Measurements from ENCODE around the gene RASAL3.

The RASAL3 gene

GRCh38 chr19:15453906-15454860 is 10.2 kb downstream of the RASAL3 start:
- TF ChIP-seq CSRNP3 (CRISPR knock-in tag; IDR thresholded peaks at IDR 0.05), result no peak
- no peak for TF ChIP-seq BACH2 (CRISPR knock-in tag; IDR thresholded peaks at IDR 0.05; ENCODE audit: borderline replicate concordance)
- no peak for TF ChIP-seq ARNTL (CRISPR knock-in tag; IDR thresholded peaks at IDR 0.05; ENCODE audit: borderline replicate concordance, low read depth)
- TF ChIP-seq PATZ1 (CRISPR knock-in tag; IDR thresholded peaks at IDR 0.05; ENCODE audit: borderline replicate concordance), result no peak
- no peak for TF ChIP-seq ZNF565 (CRISPR knock-in tag; conservative IDR thresholded peaks at IDR 0.05; ENCODE audit: low read depth)
- TF ChIP-seq TSHZ2 (CRISPR knock-in tag; IDR thresholded peaks at IDR 0.05), result no peak
- no peak for TF ChIP-seq RARB (CRISPR knock-in tag; IDR thresholded peaks at IDR 0.05)
- no peak for TF ChIP-seq TOX (CRISPR knock-in tag; IDR thresholded peaks at IDR 0.05; ENCODE audit: borderline replicate concordance)
- no peak for TF ChIP-seq ZFP30 (CRISPR knock-in tag; IDR thresholded peaks at IDR 0.05)
- no peak for TF ChIP-seq PPARA (CRISPR knock-in tag; IDR thresholded peaks at IDR 0.05; ENCODE audit: borderline replicate concordance)
- no peak for TF ChIP-seq ZNF8 (CRISPR knock-in tag; IDR thresholded peaks at IDR 0.05)
- ATAC-seq, result no peak

- no peak for TF ChIP-seq CSRNP3 (CRISPR knock-in tag; IDR thresholded peaks at IDR 0.05)
- no peak for TF ChIP-seq BACH2 (CRISPR knock-in tag; IDR thresholded peaks at IDR 0.05; ENCODE audit: borderline replicate concordance)
- TF ChIP-seq OSR1 (CRISPR knock-in tag; IDR thresholded peaks at IDR 0.05), result no peak
- TF ChIP-seq CSDC2 (CRISPR knock-in tag; IDR thresholded peaks at IDR 0.05), result no peak
- TF ChIP-seq ZNF70 (CRISPR knock-in tag; IDR thresholded peaks at IDR 0.05), result no peak
- no peak for TF ChIP-seq RARB (CRISPR knock-in tag; IDR thresholded peaks at IDR 0.05)
- TF ChIP-seq PPARA (CRISPR knock-in tag; IDR thresholded peaks at IDR 0.05; ENCODE audit: borderline replicate concordance), result no peak
- ATAC-seq, result peak; percentile 58
Measured at GRCh38 chr19:15453091-15453578, 11.2 kb downstream of the RASAL3 start.

GRCh38 chr19:15452111-15453047 is 12.0 kb downstream of the RASAL3 start:
- ATAC-seq, result peak; percentile 77
- TF ChIP-seq ZFP30 (CRISPR knock-in tag; IDR thresholded peaks at IDR 0.05) (no peak), TCF4 (CRISPR knock-in tag; IDR thresholded peaks at IDR 0.05; ENCODE audit: borderline replicate concordance) (no peak), TSHZ2 (CRISPR knock-in tag; IDR thresholded peaks at IDR 0.05) (no peak), ZNF565 (CRISPR knock-in tag; conservative IDR thresholded peaks at IDR 0.05; ENCODE audit: low read depth) (no peak), PATZ1 (CRISPR knock-in tag; IDR thresholded peaks at IDR 0.05; ENCODE audit: borderline replicate concordance) (no peak), SNAI2 (CRISPR knock-in tag; IDR thresholded peaks at IDR 0.05) (no peak), PPARA (CRISPR knock-in tag; IDR thresholded peaks at IDR 0.05; ENCODE audit: borderline replicate concordance) (no peak), ISL1 (CRISPR knock-in tag; IDR thresholded peaks at IDR 0.05) (no peak), ZC3H10 (CRISPR knock-in tag; IDR thresholded peaks at IDR 0.05) (no peak), CREB5 (CRISPR knock-in tag; IDR thresholded peaks at IDR 0.05; ENCODE audit: low read depth) (no peak), OSR1 (CRISPR knock-in tag; IDR thresholded peaks at IDR 0.05) (no peak), RARB (CRISPR knock-in tag; IDR thresholded peaks at IDR 0.05) (no peak)
